K562 (cell line): ENCODE results near the gene TOMM6. TPM values are rescaled to one million over a fixed set of nuclear protein-coding genes. Genes with fewer than 3 reads are reported as not detected.

Source experiments
- CBFB ChIP-seq: sonication (generic); formaldehyde crosslinking; IDR thresholded peaks from 2 replicates; pipeline ENCODE4 v1.4.0; 2020; ENCODE audit warnings: mild to moderate bottlenecking, missing genetic modification reagents
- CREM ChIP-seq: IDR thresholded peaks from 2 replicates; pipeline ENCODE4 v1.6.1; 2014; ENCODE audit warnings: antibody characterized with exemption, low read depth
- CSDE1 ChIP-seq, 2 experiments: fragments of 450-650 bp; IDR thresholded peaks; 2 replicates each; pipeline ENCODE4 v1.6.1; 2016; ENCODE audit warnings: mild to moderate bottlenecking in 1 of 2
- FOXA1 ChIP-seq: fragments of 450-650 bp; IDR thresholded peaks from 2 replicates; pipeline ENCODE4 v1.6.1; 2016; ENCODE audit warnings: mild to moderate bottlenecking, borderline replicate concordance
- FOXK1 ChIP-seq: sonication (generic); formaldehyde crosslinking; IDR thresholded peaks from 2 replicates; pipeline ENCODE4 v1.8.0; 2022; ENCODE audit warnings: missing genetic modification reagents, mild to moderate bottlenecking, borderline replicate concordance
- GATAD2B ChIP-seq: fragments of 450-650 bp; IDR thresholded peaks from 2 replicates; pipeline ENCODE4 v1.6.1; 2017; ENCODE audit warnings: mild to moderate bottlenecking, borderline replicate concordance
- HMGN3 ChIP-seq: IDR thresholded peaks from 2 replicates; pipeline ENCODE4 v1.6.1; 2011; ENCODE audit warnings: borderline replicate concordance, low read depth, mild to moderate bottlenecking, mixed read lengths, low read length; ENCODE audit not compliant: insufficient read length; ENCODE audit errors: extremely low read depth
- IRF2 ChIP-seq: sonication (generic); formaldehyde crosslinking; IDR thresholded peaks from 2 replicates; pipeline ENCODE4 v1.8.1; 2022; ENCODE audit warnings: mild to moderate bottlenecking, missing genetic modification reagents
- KDM5B ChIP-seq: fragments of 200-600 bp; sonication (generic); IDR thresholded peaks from 2 replicates; pipeline ENCODE4 v1.6.1; 2012; ENCODE audit warnings: low read depth, mild to moderate bottlenecking, moderate library complexity, low read length, control low read depth, inconsistent platforms; ENCODE audit not compliant: insufficient replicate concordance
- KLF10 ChIP-seq: fragments of 250-450 bp; sonication (Bioruptor Pico); IDR thresholded peaks from 2 replicates; pipeline ENCODE4 v1.6.1; 2021; ENCODE audit warnings: matching md5 sums
- L3MBTL2 ChIP-seq: fragments of 450-650 bp; IDR thresholded peaks from 2 replicates; pipeline ENCODE4 v1.6.1; 2016; ENCODE audit warnings: mild to moderate bottlenecking, moderate library complexity
- RAD21 ChIP-seq, 2 experiments: fragments of 250-450 bp in 1 of 2; fragments of 450-650 bp in 1 of 2; sonication (Bioruptor Pico) in 1 of 2; formaldehyde crosslinking in 1 of 2; IDR thresholded peaks in 1 of 2; conservative IDR thresholded peaks in 1 of 2; 2 replicates each; pipeline versions ENCODE4 v1.4.0 to v1.8.0; 2020 to 2022; ENCODE audit warnings: mild to moderate bottlenecking in 2 of 2, moderate library complexity in 1 of 2
- SAFB ChIP-seq: fragments of 200-400 bp; formaldehyde crosslinking; IDR thresholded peaks from 2 replicates; pipeline ENCODE4 v1.6.1; 2017; ENCODE audit warnings: low read depth, low read length, borderline replicate concordance
- SMARCE1 ChIP-seq: fragments of 450-650 bp; IDR thresholded peaks from 2 replicates; pipeline ENCODE4 v1.7.1; 2016; ENCODE audit warnings: mild to moderate bottlenecking
- SUPT5H ChIP-seq: fragments of 450-650 bp; IDR thresholded peaks from 2 replicates; pipeline ENCODE4 v1.6.1; 2016
- TAF1 ChIP-seq: IDR thresholded peaks from 2 replicates; pipeline ENCODE4 v1.6.1; 2011; ENCODE audit warnings: mild to moderate bottlenecking, low read length, moderate library complexity; ENCODE audit not compliant: insufficient read depth, control insufficient read depth, severe bottlenecking; ENCODE audit errors: extremely low read depth
- TGIF2 ChIP-seq: sonication (generic); formaldehyde crosslinking; IDR thresholded peaks from 2 replicates; pipeline ENCODE4 v1.8.1; 2022; ENCODE audit warnings: mild to moderate bottlenecking, missing genetic modification reagents, moderate library complexity
- YY1 ChIP-seq, 3 experiments: IDR thresholded peaks; 2 replicates each; pipeline ENCODE4 v1.6.1; 2011; ENCODE audit warnings: low read length in 2 of 3, mild to moderate bottlenecking in 2 of 3, moderate library complexity in 2 of 3, borderline replicate concordance in 1 of 3, control low read depth in 1 of 3, low read depth in 1 of 3; ENCODE audit not compliant: insufficient read depth in 3 of 3, insufficient replicate concordance in 2 of 3, control insufficient read depth in 1 of 3, insufficient read length in 1 of 3; ENCODE audit errors: extremely low read depth in 1 of 3
- ZNF140 ChIP-seq: fragments of 250-450 bp; sonication (Bioruptor Pico); IDR thresholded peaks from 2 replicates; pipeline ENCODE4 v1.8.0; 2021; ENCODE audit warnings: moderate library complexity, mild to moderate bottlenecking, inconsistent platforms
- ZNF311 ChIP-seq: fragments of 250-450 bp; sonication (Bioruptor Pico); IDR thresholded peaks from 2 replicates; pipeline ENCODE4 v1.4.0; 2020; ENCODE audit warnings: mild to moderate bottlenecking, moderate library complexity
- ZNF583 ChIP-seq: fragments of 250-450 bp; sonication (Bioruptor Pico); IDR thresholded peaks from 2 replicates; pipeline ENCODE4 v1.4.0; 2020
- ZNF644 ChIP-seq: fragments of 200-800 bp; sonication (Bioruptor generic); IDR thresholded peaks from 2 replicates; pipeline ENCODE4 v1.6.1; 2016; ENCODE audit warnings: low read depth, missing genetic modification characterization, missing compliant biosample characterization
- ZNF717 ChIP-seq: fragments of 250-450 bp; sonication (Bioruptor Pico); IDR thresholded peaks from 2 replicates; pipeline ENCODE4 v1.5.0; 2021
- ZSCAN29 ChIP-seq: fragments of 450-650 bp; IDR thresholded peaks from 2 replicates; pipeline ENCODE4 v1.6.1; 2017
- polyA plus RNA-seq, 8 experiments: library from polyadenylated mRNA; depleted of rRNA in 4 of 8; stranded (reverse) in 5 of 8; unstranded in 3 of 8; fragments of >200 nt; fragmentation: Nextera tagmentation in 2 of 8; fragmentation: Illumina TruSeq in 1 of 8; extraction: Ambion mirVana in 2 of 8; extraction: Trizol in 1 of 8; gene quantifications; 2 replicates each; pipeline versions ENCODE4 v1.2.1 to v1.2.3, GENCODE V29; 2011 to 2014; ENCODE audit warnings: inconsistent platforms in 1 of 8, missing spikeins in 1 of 8
- total RNA-seq, 7 experiments: library from RNA; depleted of rRNA in 6 of 7; stranded (reverse); fragments of >200 nt in 6 of 7; fragmentation: Illumina TruSeq in 2 of 7; extraction: Trizol in 2 of 7; gene quantifications; 2 replicates each; pipeline versions ENCODE4 v1.2.1 to v1.2.3, GENCODE V29; 2011 to 2021; ENCODE audit warnings: low replicate concordance in 1 of 7
- TF ChIP-seq, protein P1 (sequence below), 2 experiments: fragments of 450-650 bp; IDR thresholded peaks; 2 replicates each; pipeline ENCODE4 v1.6.1; 2016
- TF ChIP-seq, protein P2 (sequence below): sonication (generic); IDR thresholded peaks from 2 replicates; pipeline ENCODE4 v1.6.1; 2016

The TOMM6 gene
- total and polyA plus RNA-seq, 9 of the 15 experiments (the other 6 are each of a cell fraction or from before 2014, with no cell fraction given) = 380 to 2,097 (median 1,065) TPM

DNA sequence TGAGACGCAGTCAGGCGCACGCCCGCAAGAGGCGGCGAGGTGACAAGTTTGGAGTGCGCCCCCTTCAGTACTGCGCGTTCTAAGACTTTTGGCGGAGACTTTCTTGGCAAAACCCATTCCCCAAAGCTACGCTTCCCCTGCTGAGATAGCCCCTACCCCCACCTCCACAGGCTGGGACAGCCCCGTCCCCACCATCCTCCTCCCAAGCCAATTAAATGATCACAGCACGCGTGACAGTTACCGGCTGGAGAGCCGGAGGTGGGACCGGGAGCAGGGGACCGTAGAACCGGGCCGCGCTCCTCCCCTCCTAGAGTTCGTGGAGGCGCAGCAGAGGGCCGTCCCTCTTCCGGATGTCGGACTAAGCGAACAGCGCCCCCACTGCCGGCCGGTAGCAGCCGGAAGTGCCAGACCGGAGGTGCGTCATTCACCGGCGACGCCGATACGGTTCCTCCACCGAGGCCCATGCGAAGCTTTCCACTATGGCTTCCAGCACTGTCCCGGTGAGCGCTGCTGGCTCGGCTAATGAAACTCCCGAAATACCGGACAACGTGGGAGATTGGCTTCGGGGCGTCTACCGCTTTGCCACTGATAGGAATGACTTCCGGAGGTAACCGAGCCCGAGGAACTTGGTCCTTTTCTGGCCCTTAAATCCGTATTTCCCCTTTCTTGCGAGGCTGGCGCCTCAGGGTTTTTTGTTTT, at the start of gene TOMM6 (continued):
- TF ChIP-seq GATAD2B (peak; percentile 51; the same call in 1 of the 2 replicates), ZNF717 (CRISPR knock-in tag) (no peak), ZNF311 (CRISPR knock-in tag) (no peak), FOXA1 (no peak), CBFB (CRISPR knock-in tag) (no peak), CREM (peak; percentile 100), SAFB (no peak), KDM5B (peak; percentile 85), KLF10 (CRISPR knock-in tag) (no peak), SUPT5H (peak; percentile 96), SMARCE1 (peak; percentile 79), CSDE1 (IDR thresholded peaks at IDR 0.05) (peak in 1 of 2 experiments; percentile 73; a peak in 1 of 4 replicates), TGIF2 (CRISPR knock-in tag) (no peak), ZNF644 (no peak; the same call in 1 of the 2 replicates), TAF1 (peak; percentile 99), FOXK1 (CRISPR knock-in tag) (peak; percentile 43; the same call in 1 of the 2 replicates), HMGN3 (no peak), ZSCAN29 (peak; percentile 36), YY1 (IDR thresholded peaks at IDR 0.05; ENCODE audit: borderline replicate concordance in 1 of 3, control insufficient read depth in 1 of 3, extremely low read depth in 1 of 3, insufficient read depth in 3 of 3, insufficient read length in 1 of 3, insufficient replicate concordance in 2 of 3, low read depth in 1 of 3, low read length in 2 of 3) (peak; percentile 86 to 99 (median 96)), IRF2 (CRISPR knock-in tag) (no peak), RAD21 (CRISPR knock-in tag; conservative IDR thresholded peaks at IDR 0.05 in 1 of 2, IDR thresholded peaks at IDR 0.05 in 1 of 2) (peak in 1 of 2 experiments; percentile 22; a peak in 1 of 4 replicates), L3MBTL2 (peak; percentile 75; the same call in 1 of the 2 replicates), ZNF140 (CRISPR knock-in tag) (no peak), ZNF583 (0 out of 2 replicates have a peak, but pooled peaks have one; percentile 2)
- TF ChIP-seq, protein P1, sequence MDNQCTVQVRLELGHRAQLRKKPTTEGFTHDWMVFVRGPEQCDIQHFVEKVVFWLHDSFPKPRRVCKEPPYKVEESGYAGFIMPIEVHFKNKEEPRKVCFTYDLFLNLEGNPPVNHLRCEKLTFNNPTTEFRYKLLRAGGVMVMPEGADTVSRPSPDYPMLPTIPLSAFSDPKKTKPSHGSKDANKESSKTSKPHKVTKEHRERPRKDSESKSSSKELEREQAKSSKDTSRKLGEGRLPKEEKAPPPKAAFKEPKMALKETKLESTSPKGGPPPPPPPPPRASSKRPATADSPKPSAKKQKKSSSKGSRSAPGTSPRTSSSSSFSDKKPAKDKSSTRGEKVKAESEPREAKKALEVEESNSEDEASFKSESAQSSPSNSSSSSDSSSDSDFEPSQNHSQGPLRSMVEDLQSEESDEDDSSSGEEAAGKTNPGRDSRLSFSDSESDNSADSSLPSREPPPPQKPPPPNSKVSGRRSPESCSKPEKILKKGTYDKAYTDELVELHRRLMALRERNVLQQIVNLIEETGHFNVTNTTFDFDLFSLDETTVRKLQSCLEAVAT (IDR thresholded peaks at IDR 0.05) = peak; percentile 33 to 44; a peak in 3 of 4 replicates
- TF ChIP-seq, protein P2, sequence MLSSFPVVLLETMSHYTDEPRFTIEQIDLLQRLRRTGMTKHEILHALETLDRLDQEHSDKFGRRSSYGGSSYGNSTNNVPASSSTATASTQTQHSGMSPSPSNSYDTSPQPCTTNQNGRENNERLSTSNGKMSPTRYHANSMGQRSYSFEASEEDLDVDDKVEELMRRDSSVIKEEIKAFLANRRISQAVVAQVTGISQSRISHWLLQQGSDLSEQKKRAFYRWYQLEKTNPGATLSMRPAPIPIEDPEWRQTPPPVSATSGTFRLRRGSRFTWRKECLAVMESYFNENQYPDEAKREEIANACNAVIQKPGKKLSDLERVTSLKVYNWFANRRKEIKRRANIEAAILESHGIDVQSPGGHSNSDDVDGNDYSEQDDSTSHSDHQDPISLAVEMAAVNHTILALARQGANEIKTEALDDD = no peak
